SK-N-SH (cell line): ENCODE data around the gene KRTAP12-1.

Experiments used
- EZH2phosphoT487 ChIP-seq: fragments of 200-600 bp; sonication (generic); IDR thresholded peaks from 2 replicates; pipeline ENCODE4 v1.6.1; 2017; ENCODE audit warnings: low read depth, mixed run types, mild to moderate bottlenecking, antibody characterized with exemption, moderate library complexity, borderline replicate concordance
- JUND ChIP-seq: IDR thresholded peaks from 2 replicates; pipeline ENCODE4 v1.4.0; 2012
- NFIC ChIP-seq: IDR thresholded peaks from 2 replicates; pipeline ENCODE4 v1.4.0; 2012; ENCODE audit warnings: borderline replicate concordance
- NRF1 ChIP-seq: IDR thresholded peaks from 2 replicates; pipeline ENCODE4 v1.6.1; 2012; ENCODE audit warnings: low read depth, mild to moderate bottlenecking, low read length
- POLR2AphosphoS5 ChIP-seq: IDR thresholded peaks from 2 replicates; pipeline ENCODE4 v1.6.1; 2012; ENCODE audit warnings: low read depth, low read length
- RXRA ChIP-seq: IDR thresholded peaks from 2 replicates; pipeline ENCODE4 v1.4.0; 2012; ENCODE audit warnings: low read depth, mild to moderate bottlenecking, borderline replicate concordance
- TAF1 ChIP-seq: IDR thresholded peaks from 2 replicates; pipeline ENCODE4 v1.6.1; 2012; ENCODE audit warnings: low read depth, mild to moderate bottlenecking, low read length, moderate library complexity, borderline replicate concordance
- TF ChIP-seq, protein P1 (sequence below): fragments of 200-600 bp; sonication (generic); IDR thresholded peaks from 2 replicates; pipeline ENCODE4 v1.6.1; 2017; ENCODE audit warnings: antibody characterized with exemption, mild to moderate bottlenecking, moderate library complexity
- TF ChIP-seq, protein P2 (sequence below): IDR thresholded peaks from 2 replicates; pipeline ENCODE4 v1.4.0; 2012; ENCODE audit warnings: low read depth, borderline replicate concordance
- TF ChIP-seq, protein P3 (sequence below): IDR thresholded peaks from 2 replicates; pipeline ENCODE4 v1.4.0; 2012; ENCODE audit warnings: low read depth
- TF ChIP-seq, protein P4 (sequence below): fragments of 150-350 bp; IDR thresholded peaks from 2 replicates; pipeline ENCODE4 v1.6.1; 2016; ENCODE audit warnings: mild to moderate bottlenecking, low read depth, low read length
- TF ChIP-seq, protein P5 (sequence below): IDR thresholded peaks from 2 replicates; pipeline ENCODE4 v1.6.1; 2012; ENCODE audit warnings: mild to moderate bottlenecking, low read depth, low read length, moderate library complexity

DNA sequence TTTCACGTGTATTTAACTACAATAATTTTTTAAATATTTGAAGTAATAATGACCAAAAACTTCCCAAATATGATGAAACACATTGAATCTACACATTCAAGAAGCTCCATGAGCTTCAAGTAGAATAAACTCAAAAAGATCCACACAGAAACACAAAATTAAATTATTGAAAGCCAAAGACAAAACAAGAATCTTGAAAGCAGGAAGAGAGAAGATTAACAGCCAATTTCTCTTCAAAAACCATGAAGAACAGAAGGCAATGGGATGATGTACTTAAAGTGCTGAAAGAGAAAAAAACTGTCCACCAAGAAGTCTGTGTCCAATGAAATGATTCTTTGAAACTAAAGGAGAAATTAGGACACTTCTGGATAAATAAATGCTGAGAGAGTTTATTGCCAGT is 49.9 kb downstream of the KRTAP12-1 start:
- TF ChIP-seq POLR2AphosphoS5 (no peak), NFIC (no peak), RXRA (no peak), EZH2phosphoT487 (no peak), JUND (no peak), TAF1 (no peak), NRF1 (no peak)
- TF ChIP-seq, protein P1, sequence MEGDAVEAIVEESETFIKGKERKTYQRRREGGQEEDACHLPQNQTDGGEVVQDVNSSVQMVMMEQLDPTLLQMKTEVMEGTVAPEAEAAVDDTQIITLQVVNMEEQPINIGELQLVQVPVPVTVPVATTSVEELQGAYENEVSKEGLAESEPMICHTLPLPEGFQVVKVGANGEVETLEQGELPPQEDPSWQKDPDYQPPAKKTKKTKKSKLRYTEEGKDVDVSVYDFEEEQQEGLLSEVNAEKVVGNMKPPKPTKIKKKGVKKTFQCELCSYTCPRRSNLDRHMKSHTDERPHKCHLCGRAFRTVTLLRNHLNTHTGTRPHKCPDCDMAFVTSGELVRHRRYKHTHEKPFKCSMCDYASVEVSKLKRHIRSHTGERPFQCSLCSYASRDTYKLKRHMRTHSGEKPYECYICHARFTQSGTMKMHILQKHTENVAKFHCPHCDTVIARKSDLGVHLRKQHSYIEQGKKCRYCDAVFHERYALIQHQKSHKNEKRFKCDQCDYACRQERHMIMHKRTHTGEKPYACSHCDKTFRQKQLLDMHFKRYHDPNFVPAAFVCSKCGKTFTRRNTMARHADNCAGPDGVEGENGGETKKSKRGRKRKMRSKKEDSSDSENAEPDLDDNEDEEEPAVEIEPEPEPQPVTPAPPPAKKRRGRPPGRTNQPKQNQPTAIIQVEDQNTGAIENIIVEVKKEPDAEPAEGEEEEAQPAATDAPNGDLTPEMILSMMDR, result no peak
- TF ChIP-seq, protein P2, sequence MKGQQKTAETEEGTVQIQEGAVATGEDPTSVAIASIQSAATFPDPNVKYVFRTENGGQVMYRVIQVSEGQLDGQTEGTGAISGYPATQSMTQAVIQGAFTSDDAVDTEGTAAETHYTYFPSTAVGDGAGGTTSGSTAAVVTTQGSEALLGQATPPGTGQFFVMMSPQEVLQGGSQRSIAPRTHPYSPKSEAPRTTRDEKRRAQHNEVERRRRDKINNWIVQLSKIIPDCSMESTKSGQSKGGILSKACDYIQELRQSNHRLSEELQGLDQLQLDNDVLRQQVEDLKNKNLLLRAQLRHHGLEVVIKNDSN, result no peak
- TF ChIP-seq, protein P3, sequence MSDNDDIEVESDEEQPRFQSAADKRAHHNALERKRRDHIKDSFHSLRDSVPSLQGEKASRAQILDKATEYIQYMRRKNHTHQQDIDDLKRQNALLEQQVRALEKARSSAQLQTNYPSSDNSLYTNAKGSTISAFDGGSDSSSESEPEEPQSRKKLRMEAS, result no peak
- TF ChIP-seq, protein P4, sequence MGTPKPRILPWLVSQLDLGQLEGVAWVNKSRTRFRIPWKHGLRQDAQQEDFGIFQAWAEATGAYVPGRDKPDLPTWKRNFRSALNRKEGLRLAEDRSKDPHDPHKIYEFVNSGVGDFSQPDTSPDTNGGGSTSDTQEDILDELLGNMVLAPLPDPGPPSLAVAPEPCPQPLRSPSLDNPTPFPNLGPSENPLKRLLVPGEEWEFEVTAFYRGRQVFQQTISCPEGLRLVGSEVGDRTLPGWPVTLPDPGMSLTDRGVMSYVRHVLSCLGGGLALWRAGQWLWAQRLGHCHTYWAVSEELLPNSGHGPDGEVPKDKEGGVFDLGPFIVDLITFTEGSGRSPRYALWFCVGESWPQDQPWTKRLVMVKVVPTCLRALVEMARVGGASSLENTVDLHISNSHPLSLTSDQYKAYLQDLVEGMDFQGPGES, result no peak
- TF ChIP-seq, protein P5, sequence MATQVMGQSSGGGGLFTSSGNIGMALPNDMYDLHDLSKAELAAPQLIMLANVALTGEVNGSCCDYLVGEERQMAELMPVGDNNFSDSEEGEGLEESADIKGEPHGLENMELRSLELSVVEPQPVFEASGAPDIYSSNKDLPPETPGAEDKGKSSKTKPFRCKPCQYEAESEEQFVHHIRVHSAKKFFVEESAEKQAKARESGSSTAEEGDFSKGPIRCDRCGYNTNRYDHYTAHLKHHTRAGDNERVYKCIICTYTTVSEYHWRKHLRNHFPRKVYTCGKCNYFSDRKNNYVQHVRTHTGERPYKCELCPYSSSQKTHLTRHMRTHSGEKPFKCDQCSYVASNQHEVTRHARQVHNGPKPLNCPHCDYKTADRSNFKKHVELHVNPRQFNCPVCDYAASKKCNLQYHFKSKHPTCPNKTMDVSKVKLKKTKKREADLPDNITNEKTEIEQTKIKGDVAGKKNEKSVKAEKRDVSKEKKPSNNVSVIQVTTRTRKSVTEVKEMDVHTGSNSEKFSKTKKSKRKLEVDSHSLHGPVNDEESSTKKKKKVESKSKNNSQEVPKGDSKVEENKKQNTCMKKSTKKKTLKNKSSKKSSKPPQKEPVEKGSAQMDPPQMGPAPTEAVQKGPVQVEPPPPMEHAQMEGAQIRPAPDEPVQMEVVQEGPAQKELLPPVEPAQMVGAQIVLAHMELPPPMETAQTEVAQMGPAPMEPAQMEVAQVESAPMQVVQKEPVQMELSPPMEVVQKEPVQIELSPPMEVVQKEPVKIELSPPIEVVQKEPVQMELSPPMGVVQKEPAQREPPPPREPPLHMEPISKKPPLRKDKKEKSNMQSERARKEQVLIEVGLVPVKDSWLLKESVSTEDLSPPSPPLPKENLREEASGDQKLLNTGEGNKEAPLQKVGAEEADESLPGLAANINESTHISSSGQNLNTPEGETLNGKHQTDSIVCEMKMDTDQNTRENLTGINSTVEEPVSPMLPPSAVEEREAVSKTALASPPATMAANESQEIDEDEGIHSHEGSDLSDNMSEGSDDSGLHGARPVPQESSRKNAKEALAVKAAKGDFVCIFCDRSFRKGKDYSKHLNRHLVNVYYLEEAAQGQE, result no peak
